ENCODE results near the gene TGFBR3. TPM values are rescaled to one million over a fixed set of nuclear protein-coding genes. Genes with fewer than 3 reads are reported as not detected.

Gene TGFBR3
- total and polyA plus RNA-seq, 2 of the 8 experiments (the other 6 are each of a cell fraction or from before 2014, with no cell fraction given), result 2.0 to 6.1 TPM

- no peak overlapping the region for H4K5ac ChIP-seq (ENCODE audit: insufficient read length, low read depth, low read length)
- no peak overlapping the region; a peak in 1 of 7 replicates for H3K9ac ChIP-seq (replicated peaks in 1 of 4; ENCODE audit: extremely low read depth in 1 of 4, low read depth in 3 of 4, low read length in 3 of 4)
- no peak overlapping the region for H2BK15ac ChIP-seq (ENCODE audit: low read length)
- no peak for FAIRE-seq
- H4K8ac ChIP-seq (ENCODE audit: extremely low read depth, insufficient read depth, low read length), result no peak overlapping the region
- H4K91ac ChIP-seq (replicated peaks; ENCODE audit: insufficient read length, low read length), result no peak overlapping the region
- H3K79me2 ChIP-seq (ENCODE audit: control insufficient read depth in 1 of 2, insufficient read depth in 2 of 2, low read length in 2 of 2), result no peaks in the 10 kb centered on the region; a peak in 1 of 4 replicates
- no peak overlapping the region for H3K4me2 ChIP-seq (ENCODE audit: insufficient read depth in 1 of 2, low read depth in 2 of 2, low read length in 2 of 2)
- H2BK5ac ChIP-seq (ENCODE audit: low read depth, low read length), result no peak overlapping the region
- H3K4ac ChIP-seq (replicated peaks; ENCODE audit: insufficient read length, low read depth, low read length), result no peak overlapping the region
- ChIA-PET POLR2A (ENCODE audit: partially characterized antibody) (no interaction called here), CTCF (ENCODE audit: partially characterized antibody) (interaction anchor here (0.6 to 1.7 kb wide), 5 partner anchors 8 to 513 kb away, joined by 3 to 5 read pairs (median 4); no protein-coding TSS in a partner anchor)
- H3K27ac ChIP-seq (ENCODE audit: low read depth, low read length), result no peak overlapping the region
- no peak overlapping the region for H3K23ac ChIP-seq (ENCODE audit: insufficient read length)
- H4K20me1 ChIP-seq (replicated peaks in 1 of 2; ENCODE audit: control insufficient read depth in 1 of 2, insufficient read depth in 2 of 2, low read length in 2 of 2), result no peaks in the 10 kb centered on the region
- H3K4me3 ChIP-seq (ENCODE audit: extremely low read depth in 1 of 4, insufficient read depth in 2 of 4, low read depth in 3 of 4, low read length in 4 of 4), result no peak overlapping the region
- H2AFZ ChIP-seq (ENCODE audit: low read length), result no peak overlapping the region
- no peak overlapping the region for H3K18ac ChIP-seq (ENCODE audit: extremely low read depth, low read length)
- H3K27me3 ChIP-seq (replicated peaks in 1 of 4; ENCODE audit: control insufficient read depth in 3 of 4, extremely low read depth in 1 of 4, insufficient read depth in 3 of 4, low read length in 3 of 4), result no peaks in the 10 kb centered on the region
- H2AK5ac ChIP-seq (ENCODE audit: low read depth, low read length), result no peak overlapping the region
- H3K79me1 ChIP-seq (ENCODE audit: low read depth, low read length), result no peaks in the 10 kb centered on the region
- no peak overlapping the region for H3K56ac ChIP-seq (replicated peaks; ENCODE audit: insufficient read length, low read depth, low read length)
- no peaks in the 10 kb centered on the region for H3K4me1 ChIP-seq (replicated peaks in 1 of 4; ENCODE audit: control insufficient read depth in 3 of 4, insufficient read depth in 4 of 4, low read length in 3 of 4)
- H2BK12ac ChIP-seq (ENCODE audit: low read depth, low read length), result no peak overlapping the region
- TF ChIP-seq SIN3A (conservative IDR thresholded peaks at IDR 0.05 in 1 of 2, IDR thresholded peaks at IDR 0.05 in 1 of 2; ENCODE audit: low read depth in 1 of 2, low read length in 2 of 2), result no peak
- TF ChIP-seq POU5F1 (IDR thresholded peaks at IDR 0.05; ENCODE audit: low read depth, low read length), result no peak
- TF ChIP-seq TEAD4 (IDR thresholded peaks at IDR 0.05; ENCODE audit: low read depth, low read length), result no peak
- TF ChIP-seq CBX8 (IDR thresholded peaks at IDR 0.05; ENCODE audit: borderline replicate concordance, low read depth, low read length), result no peak
- TF ChIP-seq HDAC6 (IDR thresholded peaks at IDR 0.05; ENCODE audit: low read depth, low read length), result no peak
- no peak for TF ChIP-seq TAF7 (optimal IDR thresholded peaks at IDR 0.05; ENCODE audit: borderline replicate concordance, low read depth, low read length)
- H3K36me3 ChIP-seq (ENCODE audit: control insufficient read depth in 2 of 4, insufficient read depth in 4 of 4, low read length in 3 of 4), result no peaks in the 10 kb centered on the region
- H3K14ac ChIP-seq (ENCODE audit: insufficient read length), result no peak overlapping the region
- H2BK20ac ChIP-seq (ENCODE audit: low read length), result no peak overlapping the region
- WGBS, 2 experiments (ENCODE audit: extremely low coverage in 1 of 2, insufficient coverage in 1 of 2, insufficient read length in 1 of 2, insufficient replicate concordance in 2 of 2, low coverage in 1 of 2, low lambda C conversion rate in 2 of 2, missing lambda C conversion rate in 1 of 2), result 96% methylated on average over 5 of the region's 5 CpGs; no CpG with 5 or more reads in 1 of the 2 experiments
- no peak for DNase-seq (ENCODE audit: low read depth in 1 of 2, low spot score in 2 of 2)
- no peaks in the 10 kb centered on the region; a peak in 1 of 4 replicates for H3K9me3 ChIP-seq (ENCODE audit: insufficient read depth in 2 of 2, low read depth in 1 of 2, low read length in 1 of 2)
- H2BK120ac ChIP-seq (replicated peaks; ENCODE audit: low read depth, low read length), result no peak overlapping the region
- H3K23me2 ChIP-seq (ENCODE audit: low read depth, low read length), result no peaks in the 10 kb centered on the region
Observed at GRCh38 chr1:91864017-91864700, 21.8 kb downstream of the TGFBR3 start.

All from H1 (cell line).